CD4-positive, alpha-beta memory T cell (primary cell): ENCODE data around the gene CPEB4. TPM values are rescaled to one million over a fixed set of nuclear protein-coding genes. Genes with fewer than 3 reads are reported as not detected.
A peak's percentile ranks its signal among the peaks of the same experiment; 100 is the strongest.

Experiments used
- CTCF ChIA-PET: fragments of 350-600 bp; sonication (Branson Sonifier 250); formaldehyde crosslinking; loops from one replicate; lab custom pipeline; 2021; ENCODE audit warnings: inconsistent platforms; ENCODE audit not compliant: partially characterized antibody; lab: Charles Lee
- POLR2A ChIA-PET: fragments of 350-600 bp; sonication (Branson Sonifier 250); formaldehyde crosslinking; loops from one replicate; lab custom pipeline; 2021; ENCODE audit not compliant: partially characterized antibody; lab: Charles Lee
- DNase-seq, 5 donors: peaks; one replicate each; pipeline versions ENCODE4 v3.0.0 to v3.0.0-alpha.2; 2020 to 2022; ENCODE audit warnings: mixed read lengths in 1 of 5
- H3K27ac ChIP-seq: one replicate; pipeline ENCODE4 v1.7.0; 2013; ENCODE audit warnings: low read depth, low read length
- H3K27me3 ChIP-seq: 2 replicates; pipeline ENCODE4 v1.7.0; 2013; ENCODE audit warnings: mild to moderate bottlenecking, low read length, moderate library complexity; ENCODE audit not compliant: insufficient read depth
- H3K36me3 ChIP-seq: 2 replicates; pipeline ENCODE4 v1.7.0; 2013; ENCODE audit warnings: mild to moderate bottlenecking, low read length, moderate library complexity; ENCODE audit not compliant: insufficient read depth
- H3K4me1 ChIP-seq: 2 replicates; pipeline ENCODE4 v1.7.0; 2013; ENCODE audit warnings: mild to moderate bottlenecking, low read length, moderate library complexity; ENCODE audit not compliant: insufficient read depth
- H3K4me3 ChIP-seq, 2 donors: one replicate each; pipeline ENCODE4 v1.7.0; 2013; ENCODE audit warnings: low read length in 2 of 2, mild to moderate bottlenecking in 1 of 2
- H3K9me3 ChIP-seq, 2 donors: one replicate each; pipeline ENCODE4 v1.7.0; 2013; ENCODE audit warnings: low read length in 2 of 2, control low read depth in 1 of 2; ENCODE audit not compliant: control insufficient read depth in 1 of 2
- H3K27ac Mint-ChIP-seq, 7 donors: one replicate each; pipeline ENCODE4 v1.8.0; 2020 to 2021; ENCODE audit warnings: mixed read lengths in 7 of 7, mild to moderate bottlenecking in 6 of 7, inconsistent platforms in 3 of 7, moderate library complexity in 3 of 7
- H3K27me3 Mint-ChIP-seq, 2 donors: one replicate each; pipeline ENCODE4 v1.8.0; 2020 to 2021; ENCODE audit warnings: mixed read lengths in 2 of 2
- H3K36me3 Mint-ChIP-seq, 2 donors: one replicate each; pipeline ENCODE4 v1.8.0; 2020 to 2021; ENCODE audit warnings: mixed read lengths in 2 of 2, inconsistent platforms in 1 of 2, mild to moderate bottlenecking in 1 of 2
- H3K4me1 Mint-ChIP-seq, 4 donors: one replicate each; pipeline ENCODE4 v1.8.0; 2020 to 2021; ENCODE audit warnings: mixed read lengths in 4 of 4, mild to moderate bottlenecking in 1 of 4
- H3K4me3 Mint-ChIP-seq, 8 donors: one replicate each; pipeline ENCODE4 v1.8.0; 2020 to 2021; ENCODE audit warnings: mixed read lengths in 8 of 8, mild to moderate bottlenecking in 7 of 8, moderate library complexity in 6 of 8, inconsistent platforms in 3 of 8
- H3K9me3 Mint-ChIP-seq, 8 donors: one replicate each; pipeline ENCODE4 v1.8.0; 2020 to 2021; ENCODE audit warnings: mixed read lengths in 8 of 8, mild to moderate bottlenecking in 5 of 8, inconsistent platforms in 3 of 8, moderate library complexity in 1 of 8
- intact Hi-C: fragments of 100-400 bp; cut with micrococcal nuclease; formaldehyde crosslinking; loops from one replicate; pipeline ENCODE4 v1.15.1; 2023
- polyA plus RNA-seq, 2 donors: library from polyadenylated mRNA; unstranded; fragments of 300-500 nt; fragmentation: Illumina TruSeq; gene quantifications; one replicate each; pipeline ENCODE4 v1.2.3, GENCODE V29; 2021
- total RNA-seq, 2 experiments: library from RNA; stranded (reverse); gene quantifications; one replicate each; pipeline ENCODE4 v1.2.3, GENCODE V29; 2021

Gene CPEB4
- total and polyA plus RNA-seq, 4 experiments from 2014 or later, result 1.9 to 18.3 (median 11.6) TPM

DNA sequence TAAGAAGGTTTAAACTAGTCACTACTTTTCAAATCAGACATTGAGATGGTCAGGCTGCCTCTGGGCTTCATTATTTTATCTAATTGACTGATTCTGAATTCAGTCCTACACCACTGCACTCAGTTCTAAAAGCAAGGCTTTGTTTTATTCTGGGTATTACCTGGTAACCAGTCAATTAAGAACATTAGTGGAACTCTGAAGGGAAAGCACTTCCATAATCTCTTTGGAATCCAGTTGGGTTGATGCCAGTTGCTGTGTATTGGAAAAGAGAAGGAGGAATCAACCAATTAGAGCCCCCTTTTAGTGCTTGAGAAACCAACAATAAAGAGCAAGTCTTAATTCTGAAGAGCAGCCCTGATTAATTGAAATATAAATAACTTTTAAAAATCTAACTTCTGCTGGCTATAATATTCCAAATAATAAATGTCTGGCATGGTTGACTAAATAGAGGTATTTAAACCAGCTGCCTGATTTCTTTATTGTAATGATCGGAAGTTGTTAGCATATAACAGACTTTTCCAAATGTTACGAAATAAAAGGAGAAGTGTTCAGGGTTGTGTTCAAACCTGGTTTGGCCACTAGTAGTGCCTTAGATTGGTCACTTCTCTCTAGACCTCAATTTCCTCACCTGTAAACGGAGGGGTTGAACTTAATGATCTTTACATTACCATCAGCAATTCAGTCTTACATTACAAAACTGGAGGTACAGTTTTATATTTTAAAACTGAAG is 32.0 kb downstream of the CPEB4 start:
- Mint-ChIP-seq H3K27me3 (no peaks in the 10 kb centered on the region), H3K36me3 (peaks cover 0 to 2% of the 10 kb centered on the region in 2 donors), H3K9me3 (no peaks in the 10 kb centered on the region), H3K4me1 (peaks cover 6 to 14% (median 8%) of the 10 kb centered on the region in 4 donors), H3K4me3 (no peak overlapping the region), H3K27ac (peak overlapping the region in 2 of 7 donors; percentile 12 to 33)
- intact Hi-C loops, result no loop called here
- Histone ChIP-seq H3K27me3 (no peaks in the 10 kb centered on the region), H3K4me3 (no peak overlapping the region), H3K4me1 (peaks cover 30% of the 10 kb centered on the region), H3K36me3 (no peaks in the 10 kb centered on the region), H3K27ac (no peak overlapping the region), H3K9me3 (no peaks in the 10 kb centered on the region)
- ChIA-PET POLR2A (interaction anchor here (3.7 kb wide), 1 partner anchor 304 kb away, joined by 42 read pairs; the partner anchor contains the start of gene BOD1), CTCF (no interaction called here)
- no peak for DNase-seq

DNA sequence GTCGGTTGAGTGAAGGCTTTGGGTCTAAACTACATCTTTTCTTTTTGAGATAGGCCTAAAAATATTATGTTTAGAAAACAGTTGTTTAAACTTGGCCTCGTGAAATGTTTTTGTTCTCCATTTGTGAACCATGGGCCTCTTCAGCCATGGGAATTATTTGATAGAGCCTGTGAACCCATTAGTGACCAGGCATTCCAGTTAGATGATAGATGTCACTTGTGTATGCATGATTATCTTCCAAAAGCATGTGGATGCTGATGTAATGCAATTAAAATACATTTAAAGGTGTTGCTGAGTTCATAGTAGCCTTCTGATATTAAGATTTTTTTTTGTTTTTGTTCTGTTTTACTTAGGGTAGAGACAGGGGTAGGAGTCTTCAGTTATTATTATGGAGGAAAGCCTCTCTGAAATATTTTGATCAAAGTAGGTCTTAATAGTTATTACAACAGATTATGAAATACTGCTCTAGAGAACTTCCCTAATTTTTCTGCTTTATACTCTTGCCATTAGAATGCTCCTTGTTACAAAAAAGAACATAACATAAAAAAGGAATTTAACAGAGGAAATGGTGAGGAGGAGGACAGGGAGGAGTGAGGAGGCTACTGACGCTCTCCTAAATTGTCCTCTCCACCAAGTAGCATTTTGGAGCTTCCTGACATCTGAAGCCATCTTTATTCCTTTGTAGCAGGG is 32.9 kb downstream of the CPEB4 start:
- POLR2A ChIA-PET, result interaction anchor here (1.7 kb wide), 1 partner anchor 33 kb away, joined by 4 read pairs; the partner anchor contains the start of gene CPEB4
- Histone ChIP-seq H3K9me3 (no peaks in the 10 kb centered on the region), H3K4me1 (peaks cover 30% of the 10 kb centered on the region), H3K27me3 (no peaks in the 10 kb centered on the region), H3K4me3 (no peak overlapping the region), H3K27ac (no peak overlapping the region), H3K36me3 (no peaks in the 10 kb centered on the region)
- Mint-ChIP-seq H3K9me3 (no peaks in the 10 kb centered on the region), H3K27ac (peak overlapping the region in 6 of 7 donors; percentile 22 to 63 (median 34)), H3K36me3 (no peaks in the 10 kb centered on the region), H3K4me3 (no peak overlapping the region), H3K27me3 (no peaks in the 10 kb centered on the region), H3K4me1 (peaks cover 7 to 14% (median 9%) of the 10 kb centered on the region in 4 donors)
- intact Hi-C loops, result no loop called here
- CTCF ChIA-PET, result interaction anchor here (1.1 to 5.5 kb wide), 3 partner anchors 32 to 304 kb away, joined by 3 to 116 read pairs (median 4); partner anchors contain the start of gene BOD1
- no peak for DNase-seq

GRCh38 chr5:173922527-173922926 is 34.4 kb downstream of the CPEB4 start:
- Mint-ChIP-seq H3K4me3 (no peak overlapping the region), H3K36me3 (peaks cover 0 to 1% of the 10 kb centered on the region in 2 donors), H3K4me1 (peaks cover 5 to 12% (median 9%) of the 10 kb centered on the region in 4 donors), H3K9me3 (no peaks in the 10 kb centered on the region), H3K27ac (no peak overlapping the region), H3K27me3 (no peaks in the 10 kb centered on the region)
- ChIA-PET CTCF (interaction anchor here (1.1 to 5.5 kb wide), 4 partner anchors 10 to 305 kb away, joined by 3 to 116 read pairs (median 4); partner anchors contain the start of gene BOD1), POLR2A (interaction anchor here (1.7 kb wide), 1 partner anchor 35 kb away, joined by 4 read pairs; the partner anchor contains the start of gene CPEB4)
- intact Hi-C loops, result no loop called here
- DNase-seq, result no peak
- Histone ChIP-seq H3K9me3 (no peaks in the 10 kb centered on the region), H3K4me3 (no peak overlapping the region), H3K36me3 (no peaks in the 10 kb centered on the region), H3K27me3 (no peaks in the 10 kb centered on the region), H3K4me1 (peaks cover 22% of the 10 kb centered on the region), H3K27ac (no peak overlapping the region)

DNA sequence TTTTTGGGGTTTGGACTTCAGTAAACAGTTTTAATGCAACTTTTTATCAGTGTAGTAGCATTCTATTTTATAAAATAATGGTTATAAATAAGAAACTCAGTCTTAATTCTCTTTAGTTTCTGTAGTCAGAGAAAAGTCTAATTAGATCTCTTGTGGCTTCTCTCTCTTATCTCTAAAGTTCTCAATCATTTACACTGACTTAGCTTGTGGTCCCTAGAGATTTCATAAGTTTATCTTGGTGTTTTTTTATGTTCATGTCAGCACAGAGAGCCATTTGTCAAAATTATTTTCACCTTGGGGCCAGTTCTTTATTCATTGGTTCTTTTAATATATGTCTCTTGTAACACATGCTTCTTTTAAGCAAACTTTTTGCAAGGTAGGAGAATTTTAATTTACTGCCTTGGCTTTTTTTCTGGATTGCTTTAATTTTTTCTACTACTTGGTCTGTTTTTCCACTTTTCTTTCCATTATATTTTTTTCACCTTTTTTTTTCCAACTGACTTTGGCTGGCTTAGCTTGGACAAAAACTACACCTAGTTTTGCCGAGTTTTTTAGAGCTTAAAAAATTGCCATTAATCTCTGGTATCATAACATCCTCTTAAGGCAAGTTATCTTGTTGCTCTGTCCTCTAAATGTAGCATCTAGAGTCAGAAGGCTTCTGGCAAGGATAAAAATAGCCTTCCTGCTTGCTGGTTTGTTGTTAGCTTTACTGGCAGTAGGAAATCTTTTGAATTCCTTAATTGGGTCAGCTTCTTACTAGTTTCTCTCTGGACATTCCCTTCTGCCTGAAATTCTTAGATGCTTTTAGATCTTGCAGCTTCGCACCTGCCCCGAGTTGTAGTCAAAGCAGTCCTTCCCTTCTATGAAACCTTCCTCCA is 35.3 kb downstream of the CPEB4 start:
- Histone ChIP-seq H3K9me3 (no peaks in the 10 kb centered on the region), H3K27ac (no peak overlapping the region), H3K36me3 (no peaks in the 10 kb centered on the region), H3K4me1 (peaks cover 20% of the 10 kb centered on the region), H3K4me3 (no peak overlapping the region), H3K27me3 (no peaks in the 10 kb centered on the region)
- ChIA-PET POLR2A (no interaction called here), CTCF (interaction anchor here (0.9 to 5.5 kb wide), 5 partner anchors 9 to 306 kb away, joined by 3 to 116 read pairs (median 4); partner anchors contain the start of genes BOD1 and CPEB4)
- Mint-ChIP-seq H3K4me1 (peaks cover 5 to 15% (median 10%) of the 10 kb centered on the region in 4 donors), H3K27me3 (no peaks in the 10 kb centered on the region), H3K4me3 (no peak overlapping the region), H3K9me3 (no peaks in the 10 kb centered on the region), H3K27ac (peak overlapping the region in 1 of 7 donors; percentile 8), H3K36me3 (peaks cover 5% of the 10 kb centered on the region in 2 donors)
- no peak for DNase-seq
- intact Hi-C loops, result no loop called here

GRCh38 chr5:173924899-173925298 is 36.8 kb downstream of the CPEB4 start:
- Histone ChIP-seq H3K9me3 (no peaks in the 10 kb centered on the region), H3K27ac (no peak overlapping the region), H3K36me3 (no peaks in the 10 kb centered on the region), H3K4me3 (no peak overlapping the region), H3K4me1 (peaks cover 6% of the 10 kb centered on the region), H3K27me3 (no peaks in the 10 kb centered on the region)
- CTCF ChIA-PET, result interaction anchor here (0.6 to 5.5 kb wide), 44 partner anchors 8 to 1121 kb away, joined by 3 to 116 read pairs (median 4); partner anchors contain the start of genes BOD1 and CPEB4
- Mint-ChIP-seq H3K4me1 (peaks cover 5 to 15% (median 10%) of the 10 kb centered on the region in 4 donors), H3K9me3 (no peaks in the 10 kb centered on the region), H3K4me3 (no peak overlapping the region), H3K27me3 (no peaks in the 10 kb centered on the region), H3K27ac (peak overlapping the region in 5 of 7 donors; percentile 2 to 50 (median 28)), H3K36me3 (peaks cover 5% of the 10 kb centered on the region in 2 donors)
- intact Hi-C loops, result loop anchor here (1.0 kb wide), 1 partner anchor 309 kb away; the partner anchor contains the start of gene BOD1
- POLR2A ChIA-PET, result interaction anchor here (1.0 to 1.6 kb wide), 3 partner anchors 34 to 309 kb away, joined by 3 to 6 read pairs (median 5); no protein-coding TSS in a partner anchor
- no peak for DNase-seq

DNA sequence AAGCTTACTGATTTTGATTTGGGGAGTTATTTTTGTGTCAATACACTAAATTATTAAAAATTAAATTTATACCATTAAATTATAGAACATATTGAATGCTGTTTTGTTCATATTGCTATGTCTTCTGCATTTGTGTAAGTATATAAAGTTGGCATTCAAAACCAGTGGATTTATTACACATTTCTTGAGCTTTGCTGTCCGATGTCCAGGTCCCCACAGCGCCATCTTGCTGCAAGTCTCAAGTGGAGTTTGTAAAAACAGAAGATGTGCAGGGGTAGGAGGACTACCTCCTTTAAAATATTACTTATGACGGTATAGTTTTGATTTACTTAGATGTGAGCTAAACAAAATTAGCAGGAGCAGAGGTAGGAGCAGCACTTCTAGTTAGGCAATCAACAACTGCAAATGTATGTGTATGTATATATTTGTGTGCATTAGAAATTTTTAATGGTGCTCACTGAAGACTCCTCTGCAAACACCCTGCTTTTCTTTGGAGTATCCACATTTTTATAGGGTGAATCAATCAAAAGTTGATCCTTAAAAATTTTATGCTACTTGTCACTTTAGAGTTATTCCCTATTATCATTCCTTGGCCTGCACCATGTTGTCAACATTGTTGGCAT is 37.4 kb downstream of the CPEB4 start:
- H3K4me1 Mint-ChIP-seq, result peaks cover 5 to 15% (median 10%) of the 10 kb centered on the region in 4 donors
- H3K27me3 Mint-ChIP-seq, result no peaks in the 10 kb centered on the region
- DNase-seq, result peak; percentile 18 to 40 (median 38)
- no peaks in the 10 kb centered on the region for H3K9me3 Mint-ChIP-seq
- H3K4me1 ChIP-seq, result peaks cover 4% of the 10 kb centered on the region
- H3K36me3 Mint-ChIP-seq, result peaks cover 5% of the 10 kb centered on the region in 2 donors
- H3K27ac Mint-ChIP-seq, result no peak overlapping the region
- CTCF ChIA-PET, result interaction anchor here (0.6 to 5.5 kb wide), 45 partner anchors 9 to 1121 kb away, joined by 3 to 116 read pairs (median 4); partner anchors contain the start of genes BOD1 and CPEB4
- POLR2A ChIA-PET, result interaction anchor here (0.7 to 1.6 kb wide), 5 partner anchors 35 to 310 kb away, joined by 3 to 6 read pairs (median 3); no protein-coding TSS in a partner anchor
- no peak overlapping the region for H3K4me3 Mint-ChIP-seq
- no peak overlapping the region for H3K4me3 ChIP-seq
- no peaks in the 10 kb centered on the region for H3K9me3 ChIP-seq
- no peak overlapping the region for H3K27ac ChIP-seq
- intact Hi-C loops, result loop anchor here (1.0 kb wide), 1 partner anchor 309 kb away; the partner anchor contains the start of gene BOD1
- H3K27me3 ChIP-seq, result no peaks in the 10 kb centered on the region
- H3K36me3 ChIP-seq, result no peaks in the 10 kb centered on the region
